Colon (tissue), 2 donors: ENCODE data around the gene CFAP54.

Experiments
- FAIRE-seq: peaks from 2 replicates; lab custom pipeline; 2012; peaks lifted over from hg19 to GRCh38; lab: Jason Lieb, UNC
- donor health status: control.
- donor health status: control.

The CFAP54 gene

GRCh38 chr12:96824838-96825236, 335.5 kb downstream of the CFAP54 start:
- FAIRE-seq: no peak

DNA sequence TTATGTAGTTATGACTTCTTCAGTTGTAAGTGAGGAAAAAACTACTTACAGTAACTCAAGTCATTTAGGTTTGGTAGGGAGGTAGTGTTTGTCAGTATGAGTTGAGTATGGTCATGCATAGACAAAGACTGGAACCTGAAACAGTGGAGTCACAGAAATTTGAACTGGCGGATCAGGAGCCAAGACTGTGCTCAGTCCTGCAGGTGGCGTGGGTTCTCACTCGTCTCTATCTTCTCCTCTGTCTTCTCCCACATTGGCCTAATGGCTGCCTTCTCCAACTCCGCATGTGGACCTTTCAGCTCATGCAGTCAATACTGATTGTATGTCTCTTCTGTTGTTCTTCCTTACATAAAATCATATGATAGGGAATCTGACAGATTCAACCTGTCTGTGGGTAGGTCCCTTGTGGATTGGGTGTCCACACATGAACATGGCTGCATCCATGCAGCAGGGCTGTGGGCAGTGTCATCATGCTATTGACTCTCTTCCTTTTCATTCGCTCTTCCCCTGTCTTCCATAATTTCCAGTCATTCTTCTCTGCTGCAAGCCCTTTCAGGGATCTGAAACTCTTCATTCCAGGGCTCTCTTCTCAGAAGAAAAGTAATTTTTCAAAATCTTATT, 338.9 kb downstream of the CFAP54 start:
- no peak for FAIRE-seq

GRCh38 chr12:96829354-96829753, 340.0 kb downstream of the CFAP54 start:
- FAIRE-seq: no peak

- no peak for FAIRE-seq
Observed at GRCh38 chr12:96831346-96831745, 342.0 kb downstream of the CFAP54 start.

- no peak for FAIRE-seq
Observed at GRCh38 chr12:96846293-96846692, 356.9 kb downstream of the CFAP54 start.

DNA sequence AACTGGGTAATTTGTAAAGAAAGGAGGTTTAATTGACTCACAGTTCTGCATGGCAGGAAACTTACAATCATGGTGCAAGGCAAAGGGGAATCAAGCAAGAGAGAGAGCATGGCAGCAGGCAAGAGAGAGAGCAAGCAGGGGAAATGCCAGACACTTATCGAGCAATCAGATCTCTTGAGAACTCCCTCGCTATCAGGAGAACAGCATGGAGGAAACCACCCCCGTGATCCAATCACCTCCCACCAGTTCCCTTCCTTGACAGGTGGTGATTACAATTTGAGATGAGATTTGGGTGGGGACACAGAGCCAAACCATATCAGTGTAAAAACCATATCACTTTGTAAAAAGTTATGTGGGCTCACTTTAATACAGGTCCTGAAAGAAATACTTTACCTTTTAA, 361.3 kb downstream of the CFAP54 start:
- no peak for FAIRE-seq

- FAIRE-seq: no peak
Observed at GRCh38 chr12:96858162-96858561, 368.8 kb downstream of the CFAP54 start.

DNA sequence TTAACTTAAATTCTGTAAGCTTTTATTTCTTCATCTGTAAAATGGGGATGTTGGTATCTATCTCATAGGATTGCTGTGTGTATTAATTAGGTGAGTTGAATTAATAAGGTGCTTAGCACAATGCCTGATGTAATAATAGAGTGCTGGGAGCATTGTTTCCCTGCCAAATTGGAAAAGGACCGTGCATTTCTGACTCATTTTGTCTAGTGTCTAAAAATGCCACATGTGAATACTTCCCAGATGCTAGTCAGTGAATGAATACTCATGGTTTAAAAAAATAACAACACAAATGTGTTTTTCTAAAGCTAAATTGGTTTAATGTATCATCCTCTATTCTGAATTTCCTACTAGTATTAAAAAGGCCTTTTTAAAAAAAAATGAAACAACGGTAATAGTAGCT, 372.3 kb downstream of the CFAP54 start:
- FAIRE-seq: no peak

DNA sequence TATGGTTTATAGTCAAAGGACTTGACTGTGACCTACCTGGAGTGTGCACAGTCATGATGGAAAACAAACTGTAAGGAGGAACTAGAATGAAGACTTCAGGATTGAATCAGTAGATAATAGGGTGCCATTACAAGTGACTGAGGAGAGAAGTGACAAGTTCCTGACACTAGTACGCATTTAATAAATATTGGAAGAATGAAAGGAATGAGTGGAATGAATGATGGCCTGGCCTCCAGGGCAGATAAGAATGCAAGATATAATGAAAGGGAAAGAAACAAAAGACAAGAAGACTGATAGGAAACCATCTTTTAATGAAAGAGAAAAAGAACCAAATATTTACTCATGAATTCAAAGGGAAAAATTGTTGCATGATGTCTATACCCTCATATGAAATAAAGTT, 372.9 kb downstream of the CFAP54 start:
- FAIRE-seq: no peak

DNA sequence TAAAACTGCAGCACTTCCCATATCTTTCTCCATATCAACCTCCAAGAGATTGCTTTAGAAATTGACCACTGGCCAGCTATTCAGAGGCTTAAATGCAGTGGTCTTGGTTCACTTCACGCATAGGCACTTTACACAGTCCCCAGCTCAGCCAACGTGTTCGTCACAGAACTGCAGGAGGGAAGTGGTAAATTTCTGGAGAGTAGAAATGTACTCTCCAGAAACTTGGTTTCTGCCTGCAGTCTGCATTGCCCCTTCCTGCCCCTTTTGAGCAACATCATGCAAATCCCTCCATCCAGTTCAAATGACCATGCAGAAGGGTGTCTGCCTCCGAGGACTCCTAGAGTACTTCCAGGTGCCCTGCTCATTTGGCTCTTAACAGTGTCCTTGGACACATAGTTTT, 375.0 kb downstream of the CFAP54 start:
- no peak for FAIRE-seq

GRCh38 chr12:96866801-96867590, 377.6 kb downstream of the CFAP54 start:
- FAIRE-seq: no peak

DNA sequence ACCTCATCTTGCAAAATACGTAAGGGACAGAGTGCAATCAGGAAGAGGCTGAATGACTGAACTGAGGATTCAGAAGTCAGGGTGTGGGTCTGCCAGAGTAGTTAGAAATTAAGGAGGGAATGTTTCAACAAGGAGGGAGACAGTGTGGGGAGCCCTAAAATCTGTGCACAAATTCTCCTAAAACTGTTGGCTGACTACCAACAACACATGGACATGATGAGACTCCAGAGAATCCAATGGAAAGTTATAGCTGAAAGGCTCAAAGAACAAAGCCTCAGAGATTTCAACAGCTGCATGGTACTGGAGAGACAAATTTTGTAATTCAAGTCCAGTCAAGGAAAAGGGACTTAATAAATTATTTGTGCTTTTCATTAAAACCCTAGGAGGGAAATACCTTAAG, 381.6 kb downstream of the CFAP54 start:
- FAIRE-seq: no peak

DNA sequence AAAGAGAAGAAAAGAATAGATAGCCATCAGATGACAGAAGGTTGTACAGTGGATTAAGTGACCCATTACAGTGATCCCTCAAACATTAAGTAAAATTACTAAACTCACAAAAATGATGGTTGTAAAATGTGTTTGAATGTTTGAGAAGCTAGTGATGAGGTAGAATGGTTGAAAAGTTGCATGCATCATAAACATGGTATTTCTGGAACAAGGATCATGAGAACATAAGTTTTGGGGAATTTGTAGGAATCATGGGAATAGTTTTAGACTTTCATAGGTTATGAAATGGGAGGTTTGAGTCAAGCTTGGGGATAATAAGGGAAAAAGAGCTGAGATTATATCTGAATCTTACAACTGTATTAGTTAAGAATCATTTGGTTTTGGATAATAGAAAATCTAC, 383.6 kb downstream of the CFAP54 start:
- no peak for FAIRE-seq

GRCh38 chr12:96874211-96874610, 384.8 kb downstream of the CFAP54 start:
- no peak for FAIRE-seq

DNA sequence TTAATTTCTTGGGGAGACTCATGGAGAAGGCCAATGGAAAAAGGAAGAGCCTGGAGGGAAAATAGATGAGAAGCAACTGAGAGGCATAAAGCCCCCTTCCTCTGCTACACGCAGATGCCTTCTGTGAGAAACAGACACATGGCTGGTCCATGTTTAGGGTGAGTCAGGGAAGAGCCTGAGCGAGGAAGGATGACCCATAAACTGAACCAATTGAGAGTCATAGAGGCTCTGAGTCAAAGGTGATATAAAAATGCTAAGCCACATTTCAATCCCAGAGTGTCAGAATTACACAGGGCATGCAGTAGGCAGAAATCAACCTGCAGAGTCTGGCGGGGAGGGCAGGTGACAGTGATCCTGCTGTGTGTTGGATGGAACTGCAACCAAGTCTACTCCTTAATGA, 387.6 kb downstream of the CFAP54 start:
- FAIRE-seq: no peak

- no peak for FAIRE-seq
Observed at GRCh38 chr12:96878704-96879103, 389.3 kb downstream of the CFAP54 start.

DNA sequence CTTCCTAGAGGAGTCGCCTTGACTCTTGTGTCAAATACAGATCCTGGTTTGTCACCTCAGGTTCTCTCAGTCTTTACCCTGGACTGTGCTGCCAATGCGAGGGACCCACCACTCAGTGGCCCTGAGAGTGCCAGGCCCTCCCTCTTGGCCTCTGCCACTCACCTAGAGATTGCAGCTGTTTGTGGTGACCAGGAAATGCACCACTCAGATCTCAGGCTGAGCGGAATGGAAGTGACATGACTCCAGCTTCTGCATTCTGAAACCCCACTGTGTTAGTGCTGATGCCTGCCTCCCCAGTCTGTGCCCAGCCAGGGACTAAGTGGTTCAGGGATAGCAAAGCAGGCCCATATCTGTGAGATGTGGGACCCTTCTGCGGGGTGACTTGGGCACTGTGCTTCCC, 389.9 kb downstream of the CFAP54 start:
- FAIRE-seq: no peak

GRCh38 chr12:96880220-96880619, 390.8 kb downstream of the CFAP54 start:
- FAIRE-seq: no peak

DNA sequence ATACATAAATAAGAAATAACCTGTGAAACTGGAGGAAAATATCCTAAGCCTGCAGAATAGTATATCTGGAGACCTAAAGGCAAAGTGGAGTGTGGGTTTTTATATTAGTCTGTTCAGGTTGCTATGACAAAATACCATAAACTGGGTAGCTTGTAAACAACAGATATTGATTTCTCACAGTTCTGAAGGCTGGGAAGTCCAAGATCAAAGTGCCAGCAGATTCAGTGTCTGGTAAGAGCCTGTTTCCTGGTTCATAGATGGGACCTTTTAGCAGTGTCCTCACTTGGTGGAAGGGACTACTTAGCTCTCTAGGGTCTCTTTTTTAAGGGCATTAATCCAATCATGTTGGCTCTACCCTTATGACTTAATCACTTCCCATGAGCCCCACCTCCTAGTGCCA, 392.2 kb downstream of the CFAP54 start:
- FAIRE-seq: no peak

DNA sequence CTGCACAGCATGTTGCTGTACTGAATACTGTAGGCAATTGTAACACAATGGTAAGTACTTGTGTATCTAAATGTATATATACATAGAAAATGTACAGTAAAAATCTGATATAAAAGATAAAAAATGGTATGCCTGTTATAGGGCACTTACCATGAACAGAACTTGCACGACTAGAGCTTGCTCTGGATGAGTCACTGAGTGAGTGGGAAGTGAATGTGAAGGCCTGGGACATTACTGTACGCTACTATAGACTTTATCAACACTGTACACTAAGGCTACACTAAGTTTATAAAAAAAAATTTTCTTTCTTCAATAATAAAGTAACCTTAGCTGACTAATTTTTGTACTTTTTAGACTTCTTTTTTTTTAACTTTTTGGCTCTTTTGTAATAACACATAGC, 393.5 kb downstream of the CFAP54 start:
- FAIRE-seq: no peak

- no peak for FAIRE-seq
Observed at GRCh38 chr12:96883571-96883970, 394.2 kb downstream of the CFAP54 start.

GRCh38 chr12:96886998-96887677, 397.8 kb downstream of the CFAP54 start:
- FAIRE-seq: no peak

DNA sequence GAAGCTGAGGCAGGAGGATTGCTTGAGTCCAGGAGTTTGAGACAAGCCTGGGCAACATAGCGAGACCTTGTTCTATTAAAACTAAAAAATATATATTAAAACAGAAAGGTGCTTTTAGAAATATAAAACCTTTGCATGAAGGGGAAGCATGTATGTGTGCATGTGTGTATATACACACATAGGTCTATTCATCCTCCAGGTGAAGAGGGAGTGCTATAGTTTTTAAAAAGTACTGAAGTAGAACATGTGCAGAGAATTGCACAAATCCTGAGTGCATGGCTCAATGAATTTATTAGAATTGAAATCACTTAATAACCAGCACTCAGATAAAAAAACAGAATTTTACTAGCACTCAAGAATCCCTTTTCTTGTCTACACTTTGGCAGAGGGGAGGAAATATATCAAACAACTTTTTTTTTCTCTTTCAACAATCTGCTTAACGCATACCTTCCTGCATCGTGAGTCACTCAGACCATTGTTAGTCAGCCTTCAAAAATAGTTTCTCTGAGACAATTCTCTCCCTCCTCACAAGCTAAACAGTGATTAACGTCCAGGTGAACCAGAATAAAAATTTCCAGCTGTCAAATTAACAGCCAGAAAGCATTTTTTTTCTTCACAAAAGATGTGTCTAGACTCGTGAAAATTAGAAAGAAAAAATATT, 400.0 kb downstream of the CFAP54 start:
- no peak for FAIRE-seq
